Activated CD8-positive, alpha-beta memory T cell treated with anti-CD3 and anti-CD28 coated beads for 36 hours (primary cell): ENCODE data around the gene FERMT2. TPM values are rescaled to one million over a fixed set of nuclear protein-coding genes. Genes with fewer than 3 reads are reported as not detected.

ENCODE experiments used
- CTCF ChIA-PET: fragments of 350-600 bp; sonication (Branson Sonifier 250); formaldehyde crosslinking; loops from one replicate; lab custom pipeline; 2021; ENCODE audit warnings: antibody characterized with exemption; lab: Charles Lee
- POLR2A ChIA-PET: fragments of 350-600 bp; sonication (Branson Sonifier 250); formaldehyde crosslinking; loops from one replicate; lab custom pipeline; 2021; ENCODE audit warnings: antibody characterized with exemption; lab: Charles Lee
- total RNA-seq, 2 experiments: library from RNA; stranded (reverse); gene quantifications; one replicate each; pipeline ENCODE4 v1.2.3, GENCODE V29; 2021

FERMT2 gene, protein sequence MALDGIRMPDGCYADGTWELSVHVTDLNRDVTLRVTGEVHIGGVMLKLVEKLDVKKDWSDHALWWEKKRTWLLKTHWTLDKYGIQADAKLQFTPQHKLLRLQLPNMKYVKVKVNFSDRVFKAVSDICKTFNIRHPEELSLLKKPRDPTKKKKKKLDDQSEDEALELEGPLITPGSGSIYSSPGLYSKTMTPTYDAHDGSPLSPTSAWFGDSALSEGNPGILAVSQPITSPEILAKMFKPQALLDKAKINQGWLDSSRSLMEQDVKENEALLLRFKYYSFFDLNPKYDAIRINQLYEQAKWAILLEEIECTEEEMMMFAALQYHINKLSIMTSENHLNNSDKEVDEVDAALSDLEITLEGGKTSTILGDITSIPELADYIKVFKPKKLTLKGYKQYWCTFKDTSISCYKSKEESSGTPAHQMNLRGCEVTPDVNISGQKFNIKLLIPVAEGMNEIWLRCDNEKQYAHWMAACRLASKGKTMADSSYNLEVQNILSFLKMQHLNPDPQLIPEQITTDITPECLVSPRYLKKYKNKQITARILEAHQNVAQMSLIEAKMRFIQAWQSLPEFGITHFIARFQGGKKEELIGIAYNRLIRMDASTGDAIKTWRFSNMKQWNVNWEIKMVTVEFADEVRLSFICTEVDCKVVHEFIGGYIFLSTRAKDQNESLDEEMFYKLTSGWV
- total RNA-seq = 1 to 10 TPM; 2.4 to 3.6 TPM

DNA sequence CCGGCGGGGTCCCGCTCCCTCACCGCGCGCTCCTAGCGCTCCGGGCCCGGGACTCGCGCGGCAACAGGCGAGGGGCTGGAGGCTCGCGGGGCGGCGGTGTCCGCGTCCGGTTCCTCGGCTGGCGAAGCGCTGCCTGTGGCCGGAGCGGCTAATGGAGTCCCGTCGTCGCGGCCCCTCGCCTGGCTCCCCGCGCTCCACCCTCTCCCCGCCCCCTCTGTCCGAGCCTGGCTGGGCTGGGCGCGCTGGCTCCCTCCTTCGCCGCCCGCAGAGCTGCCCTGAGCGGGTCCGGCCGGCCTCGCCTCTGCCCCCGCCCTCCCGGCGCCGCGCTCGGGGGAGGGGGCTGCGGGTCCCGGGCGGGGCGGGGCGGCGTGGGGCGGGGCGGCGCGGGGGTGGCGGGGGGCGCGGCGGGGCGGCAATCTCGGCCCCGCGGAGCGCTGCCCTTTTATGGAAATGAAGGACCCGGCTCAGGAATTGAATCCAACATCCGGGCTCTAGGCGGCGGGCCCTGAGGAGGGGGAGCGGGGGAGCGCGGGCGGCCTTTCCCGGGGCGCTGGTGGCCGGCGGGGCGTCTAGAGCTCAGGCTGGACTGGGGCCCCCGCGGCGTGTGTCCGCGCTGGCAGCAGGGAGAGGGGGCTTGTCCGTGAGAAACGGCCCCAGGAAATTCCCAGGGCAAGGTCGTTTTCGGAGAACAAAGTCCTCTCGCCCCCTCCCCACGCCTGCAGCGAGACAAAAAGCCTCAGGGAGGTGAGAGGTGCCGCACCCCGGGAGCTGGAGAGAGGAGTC lies at the start of gene FERMT2:
Gene FERMT2 (minus strand): TSS at position 153 of the 783 bp plus-strand sequence. CDS start 482 bp downstream, outside the sequence.
- ChIA-PET CTCF (no interaction called here), POLR2A (no interaction called here)

DNA sequence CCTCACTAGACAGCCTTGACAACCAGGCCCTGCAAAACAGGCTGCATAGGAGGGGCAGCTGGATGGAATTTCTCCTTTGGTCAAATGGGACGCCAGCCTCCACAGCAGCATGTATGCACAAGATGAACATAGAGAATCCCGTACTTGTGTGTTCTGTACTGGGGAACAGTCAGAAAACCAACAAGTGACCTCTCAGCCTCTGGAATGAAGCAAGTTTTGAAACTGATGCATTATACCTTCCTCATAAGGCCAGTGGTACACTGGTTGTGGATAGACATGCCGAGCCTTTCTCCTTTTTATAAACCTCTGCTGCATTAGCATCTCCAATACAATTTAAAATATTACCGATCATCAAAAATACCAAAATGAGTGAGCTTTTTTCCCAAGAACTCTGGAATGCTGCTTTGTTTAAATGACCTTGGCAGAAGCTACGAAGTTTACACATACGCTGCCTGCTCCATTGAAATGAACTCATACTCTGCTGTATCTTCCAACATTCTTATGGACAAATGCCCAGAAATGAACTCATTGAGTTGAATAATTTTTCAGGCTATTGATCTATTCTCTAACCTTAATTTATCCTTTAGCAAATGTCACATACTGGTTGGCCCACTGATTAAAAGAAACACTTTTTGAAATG lies 47.6 kb upstream of the FERMT2 start:
- ChIA-PET CTCF (interaction anchor here (0.7 kb wide), 1 partner anchor 1969 kb away, joined by 4 read pairs; no protein-coding TSS in a partner anchor), POLR2A (no interaction called here)

DNA sequence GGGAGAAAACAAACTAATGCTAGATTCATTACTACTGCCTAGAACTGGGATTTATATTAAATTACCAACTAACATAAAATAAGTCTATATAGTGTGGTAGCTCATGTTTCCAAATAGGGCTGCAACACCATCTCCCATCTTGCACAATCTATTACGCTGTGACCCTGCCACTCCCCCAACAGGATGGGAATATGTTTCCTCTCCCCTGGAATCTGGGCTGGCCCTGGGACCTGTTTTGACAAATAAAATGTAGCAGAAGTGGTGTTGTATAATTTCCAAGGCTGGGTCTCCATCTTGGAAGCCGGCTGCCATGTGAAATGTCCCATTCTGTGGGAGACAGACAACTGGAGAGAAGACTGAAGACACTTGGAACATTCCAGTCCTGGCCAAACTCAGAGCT lies 45.6 kb upstream of the FERMT2 start:
- ChIA-PET CTCF (no interaction called here), POLR2A (no interaction called here)

DNA sequence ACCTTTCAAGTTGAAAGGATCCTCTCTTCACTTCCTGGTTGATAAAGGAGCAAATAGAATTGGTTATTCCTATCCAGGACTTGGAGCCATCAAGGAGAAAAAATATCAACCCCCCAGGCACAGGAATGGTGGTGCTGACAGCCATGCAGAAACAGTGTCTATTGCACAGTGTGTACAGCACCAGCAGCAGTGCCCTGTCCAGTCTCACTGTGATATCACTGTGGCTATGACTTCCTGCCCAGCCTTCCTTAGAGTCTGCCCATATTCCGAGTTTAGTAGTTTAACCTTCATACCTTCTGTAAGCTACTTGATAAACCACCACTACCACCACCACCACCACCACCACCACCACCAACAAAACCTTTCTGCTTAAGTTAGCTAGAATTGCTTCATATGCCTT lies 45.1 kb upstream of the FERMT2 start:
- CTCF ChIA-PET = no interaction called here
- POLR2A ChIA-PET = no interaction called here

DNA sequence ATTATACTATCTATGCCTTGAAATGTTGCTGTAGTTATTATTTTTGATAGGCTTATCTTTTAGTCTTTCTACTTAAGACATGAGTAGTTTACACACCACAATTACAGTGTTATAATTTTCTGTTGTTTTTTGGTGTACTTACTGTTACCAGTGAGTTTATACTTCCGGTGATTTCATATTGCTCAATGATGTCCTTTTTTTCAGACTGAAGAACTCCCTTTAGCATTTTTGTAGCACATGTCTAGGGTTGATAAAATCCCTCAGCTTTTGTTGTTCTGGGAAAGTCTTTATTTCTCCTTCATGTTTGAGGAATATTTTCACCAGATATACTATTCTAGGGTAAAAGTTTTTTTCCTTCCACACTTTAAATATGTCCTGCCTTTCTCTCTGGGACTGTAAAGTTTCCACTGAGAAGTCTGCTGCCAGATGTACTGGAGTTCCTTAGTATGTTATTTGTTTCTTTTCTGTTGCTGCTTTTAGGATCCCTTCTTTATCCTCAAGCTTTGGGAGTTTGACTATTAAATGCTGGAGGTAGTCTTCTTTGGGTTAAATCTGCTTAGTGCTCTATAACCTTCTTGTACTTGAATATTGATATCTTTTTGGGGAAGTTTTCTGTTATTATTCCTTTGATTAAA lies 41.5 kb upstream of the FERMT2 start:
- ChIA-PET CTCF (no interaction called here), POLR2A (no interaction called here)

DNA sequence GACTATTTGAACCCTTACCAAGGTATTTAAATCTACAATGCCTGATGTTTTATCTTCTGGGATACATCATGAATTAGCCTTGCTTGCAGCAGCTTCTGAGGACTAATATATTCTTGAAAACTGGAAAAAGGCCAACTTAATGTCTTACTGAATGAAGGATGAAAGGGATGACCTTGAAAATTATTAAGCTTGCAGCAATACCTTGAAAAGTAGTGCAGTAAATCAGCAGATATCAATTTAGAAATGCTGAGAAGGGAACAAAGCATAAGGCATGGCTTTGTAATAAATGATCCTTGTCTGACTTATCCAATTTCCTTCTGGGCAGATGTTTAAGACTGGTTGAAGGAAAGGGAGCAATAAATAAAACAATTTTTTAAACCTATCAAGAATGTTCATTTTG lies 37.3 kb upstream of the FERMT2 start:
- POLR2A ChIA-PET = no interaction called here
- CTCF ChIA-PET = no interaction called here

DNA sequence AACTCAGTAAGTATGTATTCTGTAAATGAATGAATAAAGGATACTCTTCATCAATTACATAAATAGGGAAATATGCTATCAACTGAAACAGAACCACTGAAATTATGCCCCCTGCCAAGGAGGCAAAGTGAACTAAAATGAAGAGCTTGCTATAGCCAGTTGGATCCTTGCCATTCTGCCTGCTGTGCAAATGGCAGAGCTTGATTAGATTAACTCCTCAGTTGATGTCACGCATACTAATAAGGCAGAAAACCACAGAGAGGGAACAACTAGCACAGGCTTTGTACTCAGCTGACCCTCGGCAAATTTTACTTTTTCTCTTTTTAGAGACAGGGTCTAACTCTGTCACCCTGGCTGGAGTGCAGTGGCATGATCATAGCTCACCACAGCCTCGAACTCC lies 36.7 kb upstream of the FERMT2 start:
- ChIA-PET CTCF (no interaction called here), POLR2A (no interaction called here)

DNA sequence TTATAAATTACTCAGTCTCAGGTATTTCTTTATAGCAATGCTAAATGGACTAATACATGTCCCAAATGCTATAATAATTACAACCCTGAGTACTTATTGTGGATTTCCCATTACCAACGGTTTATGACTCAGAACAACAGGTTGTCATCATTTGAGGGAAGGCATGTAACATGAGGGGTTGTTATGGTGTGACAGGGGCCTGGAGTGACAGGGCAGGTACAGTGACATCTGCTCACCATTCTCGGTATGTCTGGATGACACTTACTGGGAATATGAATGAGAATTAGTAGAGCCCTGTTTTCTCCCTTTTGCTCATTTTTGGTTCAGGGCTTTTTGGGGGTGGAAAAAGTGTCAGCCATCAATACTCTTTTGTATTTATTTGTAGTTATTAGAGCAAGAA lies 36.2 kb upstream of the FERMT2 start:
- POLR2A ChIA-PET = no interaction called here
- CTCF ChIA-PET = no interaction called here

DNA sequence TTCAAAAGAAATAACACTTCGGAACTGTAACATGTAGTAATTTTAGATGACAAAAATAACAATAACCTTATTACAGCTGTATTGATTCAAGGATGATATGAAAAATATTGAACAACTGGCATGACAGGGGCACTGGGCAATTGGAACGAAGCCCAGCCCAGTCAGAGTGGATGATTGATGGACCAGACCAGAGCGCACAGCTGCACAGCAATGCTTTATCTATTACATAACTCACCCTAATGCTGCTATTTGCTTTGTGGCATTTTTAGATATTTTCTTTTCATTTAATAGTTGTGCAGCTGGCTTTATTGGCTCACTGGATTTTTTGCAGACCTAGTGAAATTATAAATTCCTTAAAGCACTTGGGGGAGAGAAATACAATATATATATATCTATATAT lies 26.9 kb upstream of the FERMT2 start:
- ChIA-PET CTCF (no interaction called here), POLR2A (no interaction called here)

DNA sequence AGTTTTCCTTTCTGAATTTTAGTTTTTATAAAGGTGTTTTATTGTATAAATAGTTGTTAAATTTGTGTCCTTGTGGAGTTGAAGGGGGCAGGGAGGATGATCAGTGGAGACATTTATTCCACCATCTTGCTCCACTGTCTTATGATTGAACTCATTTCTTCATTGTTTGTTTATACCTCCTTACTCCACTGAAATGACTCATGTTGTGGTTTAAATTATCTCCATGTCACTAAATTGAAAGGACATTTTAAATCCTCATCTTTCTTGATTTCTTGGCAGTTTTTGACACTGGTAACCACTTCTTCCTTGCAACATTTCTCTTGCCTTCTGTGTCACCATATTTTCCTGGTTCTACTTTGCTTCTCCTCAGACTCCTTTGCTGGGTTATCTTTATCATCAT lies 23.6 kb upstream of the FERMT2 start:
- CTCF ChIA-PET = no interaction called here
- POLR2A ChIA-PET = no interaction called here

DNA sequence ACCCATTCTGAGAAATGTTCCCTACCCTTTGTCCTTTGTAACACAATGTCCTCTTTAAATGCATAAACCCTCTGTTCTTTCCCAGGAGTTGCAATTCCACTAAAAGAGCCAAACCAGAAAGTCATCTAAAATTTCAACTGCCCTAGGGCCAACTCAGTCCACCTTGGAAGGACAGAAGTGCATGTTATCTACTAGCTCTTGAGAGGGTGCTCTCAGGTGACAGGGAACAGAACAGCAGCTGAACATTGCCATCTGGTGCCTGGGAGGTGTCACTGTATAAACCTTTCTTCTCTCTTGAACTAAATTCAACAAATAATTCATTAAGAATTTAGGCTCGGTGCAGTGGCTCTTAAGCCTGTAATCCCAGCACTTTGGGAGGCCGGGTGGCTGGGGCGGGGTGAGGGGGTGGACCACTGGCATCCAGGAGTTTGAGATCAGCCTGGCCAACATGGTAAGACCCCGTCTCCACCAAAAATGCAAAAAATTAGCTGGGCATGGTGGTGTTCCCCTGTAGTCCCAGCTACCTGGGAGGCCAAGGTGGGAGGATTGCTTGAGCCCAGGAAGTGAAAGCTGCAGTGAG lies 10.3 kb upstream of the FERMT2 start:
- ChIA-PET CTCF (interaction anchor here (0.5 to 2.3 kb wide), 7 partner anchors 66 to 171 kb away, joined by 3 to 8 read pairs (median 4); no protein-coding TSS in a partner anchor), POLR2A (no interaction called here)

DNA sequence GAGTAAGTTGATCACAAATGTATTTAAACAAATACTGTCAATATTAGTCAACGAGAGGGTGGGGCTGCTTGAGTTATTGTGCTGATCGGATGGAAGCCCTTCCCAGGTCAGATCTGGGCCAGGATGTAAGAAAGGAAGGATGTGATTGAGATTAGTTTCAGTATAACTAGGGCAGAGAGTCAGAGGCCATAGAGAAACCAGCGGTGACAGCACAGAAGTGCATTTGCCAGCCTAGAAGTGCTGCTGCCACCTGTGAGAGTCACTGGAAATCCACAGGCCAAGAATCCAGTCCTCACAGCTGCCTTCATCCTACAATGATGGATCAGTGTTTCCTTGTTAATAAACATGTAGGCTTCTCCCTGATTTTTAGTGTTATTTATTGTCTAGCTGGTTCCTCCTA lies 9.8 kb upstream of the FERMT2 start:
- POLR2A ChIA-PET = interaction anchor here (0.6 kb wide), 1 partner anchor 130 kb away, joined by 5 read pairs; no protein-coding TSS in a partner anchor

DNA sequence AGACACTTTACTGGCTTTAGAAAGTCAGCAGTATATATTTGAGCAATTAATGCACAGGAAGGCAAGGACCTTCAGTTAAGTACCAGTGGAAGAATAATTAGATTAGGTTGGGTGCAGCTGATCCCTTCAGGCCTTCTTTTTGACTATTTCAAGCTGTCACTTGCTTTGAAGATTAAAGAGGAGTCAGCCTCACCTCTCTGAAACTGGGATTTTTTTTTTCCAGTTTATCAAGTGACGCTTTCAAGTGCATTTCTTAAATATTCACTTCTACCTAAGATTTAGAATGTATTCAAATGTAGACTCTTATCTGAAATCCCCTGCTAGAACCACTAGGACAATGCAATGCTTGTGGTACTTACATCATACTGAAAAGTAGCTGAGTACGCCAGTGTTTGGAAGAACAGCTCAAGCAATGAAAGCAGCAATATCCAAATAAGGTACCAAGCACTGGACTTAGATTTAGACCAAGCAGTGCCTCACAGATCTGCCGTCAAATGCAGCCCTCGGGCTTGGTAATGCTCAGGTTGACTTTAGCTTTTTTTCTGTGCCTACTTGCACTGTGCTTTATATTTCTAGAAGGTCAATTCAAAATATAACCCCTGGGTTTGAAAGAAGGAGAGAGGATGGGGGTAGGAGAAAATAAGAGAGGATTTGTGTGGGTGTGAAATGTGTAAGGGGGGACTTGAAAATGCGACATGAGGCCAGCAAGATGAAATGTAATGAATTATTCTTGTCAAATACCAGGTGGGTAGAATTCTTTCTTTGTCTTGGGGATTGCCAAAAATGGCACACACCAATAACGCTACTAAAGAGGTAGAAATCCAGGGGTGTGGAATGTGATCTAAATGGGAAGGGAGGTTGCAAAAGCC lies 3.7 kb upstream of the FERMT2 start:
- POLR2A ChIA-PET = interaction anchor here (0.6 kb wide), 1 partner anchor 158 kb away, joined by 3 read pairs; no protein-coding TSS in a partner anchor
- CTCF ChIA-PET = no interaction called here

More for the DNA sequence above, 9.8 kb upstream of the FERMT2 start:
- CTCF ChIA-PET = interaction anchor here (0.5 to 2.3 kb wide), 8 partner anchors 66 to 876 kb away, joined by 3 to 8 read pairs (median 4); no protein-coding TSS in a partner anchor

DNA sequence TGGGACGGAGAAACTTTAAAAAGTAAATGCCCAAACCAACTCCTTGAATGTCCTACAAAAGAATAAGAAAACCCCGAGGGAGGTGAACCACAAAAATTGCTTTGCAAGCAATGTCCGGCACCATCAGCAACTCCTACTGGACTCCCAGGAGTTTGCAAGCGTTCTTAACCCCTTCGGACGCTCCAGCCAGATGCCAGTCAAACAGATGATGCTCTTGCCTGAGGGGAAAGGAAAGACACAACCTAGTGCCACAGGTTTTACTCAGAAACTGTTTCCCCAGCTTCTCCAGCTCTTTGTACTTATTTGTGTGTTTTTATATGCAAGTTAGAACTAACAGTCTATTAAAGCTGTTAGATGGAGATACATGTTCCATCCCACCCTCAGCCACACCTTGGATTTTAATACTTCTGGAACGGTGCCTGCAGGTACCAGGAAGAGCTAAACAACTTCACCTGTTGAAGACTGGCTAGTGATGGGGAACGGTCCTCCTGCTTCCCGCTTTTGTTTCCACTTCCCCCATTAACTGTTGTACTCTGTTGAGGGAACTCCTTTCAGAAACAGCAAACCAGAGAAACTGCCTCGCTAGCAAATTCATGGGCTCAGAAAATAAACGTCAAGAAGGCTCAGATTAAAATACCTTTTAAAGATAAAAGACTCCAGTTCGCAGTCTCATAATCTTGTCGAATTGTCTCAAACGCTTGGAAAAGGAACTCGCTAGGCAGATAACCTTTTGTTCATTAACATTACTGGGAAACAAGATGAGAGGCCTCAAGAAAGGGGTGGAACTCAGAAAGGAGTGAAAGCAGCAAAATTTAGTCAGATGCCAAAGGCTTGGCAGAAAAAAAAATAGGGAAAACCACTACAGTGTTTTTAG lies 1.1 kb upstream of the FERMT2 start:
- ChIA-PET CTCF (no interaction called here), POLR2A (no interaction called here)

DNA sequence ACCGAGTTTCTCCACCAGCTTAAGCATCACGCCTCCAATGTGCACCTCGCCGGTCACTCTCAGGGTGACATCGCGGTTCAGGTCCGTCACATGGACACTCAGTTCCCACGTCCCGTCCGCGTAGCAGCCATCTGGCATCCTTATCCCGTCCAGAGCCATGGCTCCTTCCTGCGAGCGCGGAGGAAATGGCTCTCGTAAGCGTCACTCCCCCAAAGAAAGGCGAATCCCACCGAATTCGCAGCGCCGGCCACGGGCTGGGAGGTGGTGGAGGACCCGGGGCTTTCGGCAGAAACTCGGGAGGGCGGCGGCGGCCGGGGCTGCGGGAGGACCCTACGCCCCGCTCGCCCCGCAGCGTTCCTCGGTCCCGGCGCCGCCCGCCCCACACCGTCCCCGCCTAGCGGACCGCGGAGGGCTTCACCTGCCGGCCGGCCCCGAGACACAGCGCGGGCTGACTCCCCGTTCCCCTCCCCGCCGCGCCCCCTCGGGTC lies 396 bp downstream of the FERMT2 start:
- POLR2A ChIA-PET = no interaction called here
- CTCF ChIA-PET = no interaction called here

DNA sequence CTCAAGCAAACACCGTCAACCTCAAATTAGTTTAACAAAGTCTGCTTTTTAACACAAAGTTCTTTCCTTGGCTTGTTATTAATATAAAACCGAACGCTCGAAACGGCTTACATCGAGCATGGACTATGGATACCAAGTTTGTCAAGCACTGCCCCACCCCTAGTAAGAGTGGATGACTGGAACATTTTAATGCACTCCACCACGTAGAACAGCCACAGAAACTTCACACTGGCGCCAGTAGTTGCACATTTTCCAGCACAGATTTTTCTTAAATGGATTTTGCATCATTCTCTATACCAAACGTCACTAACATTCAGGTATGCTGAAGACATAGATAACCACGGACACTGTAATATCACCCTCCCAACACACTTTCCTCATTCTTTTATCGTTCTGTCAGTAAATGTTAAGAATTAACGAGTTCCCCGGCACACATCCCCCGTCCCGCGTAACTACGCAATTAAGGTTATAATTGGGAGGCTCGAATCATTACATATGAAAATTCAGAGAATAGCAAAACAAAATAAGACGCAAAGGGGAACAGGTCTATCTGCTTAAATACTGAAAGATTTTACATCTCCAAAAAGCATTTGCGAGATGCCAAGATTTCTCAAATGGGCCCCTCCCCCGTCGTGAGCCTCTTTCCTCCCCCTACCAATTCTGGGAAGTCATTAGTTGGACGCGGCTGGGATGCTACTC lies 990 bp downstream of the FERMT2 start:
- ChIA-PET POLR2A (no interaction called here), CTCF (no interaction called here)
